Central memory CD8-positive, alpha-beta T cell (primary cell): Measurements from ENCODE around the gene ZNF195.
"Not testable (repeated sequence)": the region's sequence is repeated elsewhere in the genome, so short reads cannot be mapped to it uniquely, and the experiment has no call there.

Experiments
- ATAC-seq: fragments of 150-1000 bp; cut with Tn5 transposase; replicated peaks from 2 replicates; pipeline ENCODE4 v1.10.0; 2022; ENCODE audit warnings: mild to moderate bottlenecking, moderate FRiP score, moderate number of reproducible peaks; ENCODE audit not compliant: poor library complexity, severe bottlenecking; ENCODE audit errors: extremely low read depth
- DNase-seq, 2 donors: peaks; one replicate each; pipeline ENCODE4 v3.0.0; 2021; ENCODE audit warnings: low spot score in 2 of 2
- H3K27ac Mint-ChIP-seq: one replicate; pipeline ENCODE4 v1.8.0; 2022; ENCODE audit warnings: low read depth, mild to moderate bottlenecking, moderate library complexity, mixed read lengths
- H3K27me3 Mint-ChIP-seq: one replicate; pipeline ENCODE4 v1.8.0; 2022; ENCODE audit warnings: mixed read lengths
- H3K36me3 Mint-ChIP-seq: one replicate; pipeline ENCODE4 v1.8.0; 2022; ENCODE audit warnings: mild to moderate bottlenecking, moderate library complexity, mixed read lengths; ENCODE audit not compliant: insufficient read depth
- H3K4me1 Mint-ChIP-seq: one replicate; pipeline ENCODE4 v1.8.0; 2022; ENCODE audit warnings: mixed read lengths
- H3K4me3 Mint-ChIP-seq: one replicate; pipeline ENCODE4 v1.8.0; 2022; ENCODE audit warnings: mild to moderate bottlenecking, moderate library complexity, mixed read lengths
- H3K9me3 Mint-ChIP-seq: one replicate; pipeline ENCODE4 v1.8.0; 2022; ENCODE audit warnings: mixed read lengths

ZNF195 gene

DNA sequence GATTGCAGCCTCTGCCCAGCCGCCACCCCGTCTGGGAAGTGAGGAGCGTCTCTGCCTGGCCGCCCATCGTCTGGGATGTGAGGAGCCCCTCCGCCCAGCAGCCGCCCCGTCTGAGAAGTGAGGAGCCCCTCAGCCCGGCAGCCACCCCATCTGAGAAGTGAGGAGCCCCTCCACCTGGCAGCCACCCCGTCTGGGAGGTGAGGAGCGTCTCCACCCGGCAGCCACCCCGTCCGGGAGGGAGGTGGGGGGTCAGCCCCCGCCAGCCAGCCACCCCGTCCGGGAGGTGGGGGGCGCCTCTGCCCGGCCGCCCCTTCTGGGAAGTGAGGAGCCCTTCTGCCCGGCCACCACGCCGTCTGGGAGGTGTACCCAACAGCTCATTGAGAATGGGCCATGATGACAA lies 18.3 kb upstream of the ZNF195 start:
- DNase-seq, H3K36me3 Mint-ChIP-seq, H3K4me3 Mint-ChIP-seq, H3K4me1 Mint-ChIP-seq, H3K27ac Mint-ChIP-seq, ATAC-seq, H3K9me3 Mint-ChIP-seq: not testable (repeated sequence)
- peaks cover 26% of the 10 kb centered on the region for H3K27me3 Mint-ChIP-seq

DNA sequence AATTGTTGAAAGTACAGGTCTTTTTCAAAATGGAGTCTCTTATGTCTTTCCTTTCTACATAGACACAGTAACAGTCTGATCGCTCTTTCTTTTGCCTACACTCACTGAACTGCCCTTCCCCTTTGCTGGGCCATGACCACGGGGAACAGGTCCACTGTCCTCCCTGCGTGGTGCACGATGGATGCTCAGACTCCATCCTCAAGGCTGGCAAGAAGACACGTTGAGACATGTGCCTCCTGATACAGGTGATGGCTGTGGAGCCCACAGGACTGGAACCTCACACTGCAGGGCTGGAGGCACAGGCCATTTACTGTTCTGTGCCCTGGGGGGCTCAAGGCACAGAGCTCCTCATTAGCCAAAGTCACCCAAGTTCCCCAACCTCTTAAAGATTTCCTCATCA lies 16.5 kb upstream of the ZNF195 start:
- peaks cover 42% of the 10 kb centered on the region for H3K27me3 Mint-ChIP-seq
- not testable (repeated sequence) for H3K36me3 Mint-ChIP-seq, DNase-seq, H3K4me1 Mint-ChIP-seq, H3K9me3 Mint-ChIP-seq, ATAC-seq, H3K27ac Mint-ChIP-seq, H3K4me3 Mint-ChIP-seq

DNA sequence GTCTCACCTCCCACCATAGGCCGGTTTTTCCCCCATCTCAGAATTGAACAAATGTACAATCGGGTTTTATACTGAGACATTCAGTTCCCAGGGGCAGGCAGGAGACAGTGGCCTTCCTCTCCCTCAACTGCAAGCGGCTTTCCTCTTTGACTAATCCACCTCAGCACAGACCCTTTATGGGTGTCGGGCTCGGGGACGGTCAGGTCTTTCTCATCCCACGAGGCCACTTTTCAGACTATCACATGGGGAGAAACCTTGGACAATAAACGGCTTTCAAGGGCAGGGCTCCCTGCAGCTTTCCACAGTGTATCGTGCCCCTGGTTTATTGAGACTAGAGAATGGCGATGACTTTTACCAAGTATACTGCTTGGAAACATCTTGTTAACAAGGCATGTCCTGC lies 16.0 kb upstream of the ZNF195 start:
- H3K4me1 Mint-ChIP-seq, H3K9me3 Mint-ChIP-seq, DNase-seq, H3K36me3 Mint-ChIP-seq, ATAC-seq, H3K27ac Mint-ChIP-seq, H3K4me3 Mint-ChIP-seq: not testable (repeated sequence)
- H3K27me3 Mint-ChIP-seq, result peaks cover 44% of the 10 kb centered on the region

DNA sequence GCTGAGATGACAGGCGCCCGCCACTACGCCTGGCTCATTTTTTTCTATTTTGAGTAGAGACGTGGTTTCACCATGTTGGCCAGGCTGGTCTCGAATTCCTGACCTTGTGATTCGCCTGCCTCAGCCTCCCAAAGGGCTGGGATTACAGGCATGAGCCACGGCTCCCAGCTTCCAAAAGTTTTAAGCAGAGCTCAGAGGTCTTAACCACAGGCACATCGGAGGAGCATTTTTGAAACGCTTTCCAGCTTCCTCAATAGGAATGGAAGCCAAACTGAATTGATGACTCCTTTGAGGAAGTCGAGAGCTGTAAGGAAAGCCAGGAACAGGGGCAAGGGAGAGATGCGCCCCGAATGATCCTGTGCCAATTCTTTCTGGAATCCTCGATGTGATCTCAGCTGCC lies 14.5 kb upstream of the ZNF195 start:
- DNase-seq, H3K36me3 Mint-ChIP-seq, ATAC-seq, H3K4me1 Mint-ChIP-seq, H3K27ac Mint-ChIP-seq, H3K4me3 Mint-ChIP-seq, H3K9me3 Mint-ChIP-seq: not testable (repeated sequence)
- H3K27me3 Mint-ChIP-seq, result peaks cover 44% of the 10 kb centered on the region

DNA sequence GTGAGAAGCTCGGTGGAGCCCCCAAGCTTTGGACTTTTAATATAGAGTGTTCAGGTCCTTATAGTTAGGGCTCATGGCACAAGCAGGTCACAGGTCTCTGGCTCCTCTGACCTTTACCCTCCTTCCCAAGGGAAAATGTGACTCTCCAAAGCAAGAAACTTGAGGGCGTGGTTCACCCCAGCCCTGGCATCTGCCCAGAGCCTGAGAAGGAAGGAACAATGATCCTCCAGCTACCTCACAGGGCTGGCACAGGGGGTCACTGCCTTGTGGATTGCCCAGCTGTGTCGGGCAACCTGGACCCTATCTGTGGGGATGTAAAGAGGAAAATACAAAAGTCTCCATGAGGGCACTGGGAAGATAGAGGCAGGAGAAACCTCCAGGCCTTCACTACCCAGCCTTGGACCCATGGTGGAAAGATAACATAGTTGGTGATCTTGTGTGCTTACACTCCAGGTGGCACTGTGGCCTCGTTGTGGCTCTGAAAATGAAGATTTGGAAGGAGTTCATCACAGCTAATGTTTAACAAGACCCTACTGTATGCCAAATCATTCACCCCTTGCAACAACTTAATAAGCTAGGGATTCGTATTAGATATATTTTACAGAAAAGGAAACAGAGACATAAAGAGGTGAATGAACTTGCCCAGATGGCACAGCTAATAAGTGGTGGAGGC lies 3.8 kb upstream of the ZNF195 start:
- no peak for ATAC-seq
- H3K4me1 Mint-ChIP-seq, result peaks cover 14% of the 10 kb centered on the region
- peaks cover 4% of the 10 kb centered on the region for H3K36me3 Mint-ChIP-seq
- DNase-seq, result no peak
- H3K9me3 Mint-ChIP-seq, result no peaks in the 10 kb centered on the region
- H3K27me3 Mint-ChIP-seq, result peaks cover 30% of the 10 kb centered on the region
- H3K4me3 Mint-ChIP-seq, result no peak overlapping the region
- no peak overlapping the region for H3K27ac Mint-ChIP-seq

DNA sequence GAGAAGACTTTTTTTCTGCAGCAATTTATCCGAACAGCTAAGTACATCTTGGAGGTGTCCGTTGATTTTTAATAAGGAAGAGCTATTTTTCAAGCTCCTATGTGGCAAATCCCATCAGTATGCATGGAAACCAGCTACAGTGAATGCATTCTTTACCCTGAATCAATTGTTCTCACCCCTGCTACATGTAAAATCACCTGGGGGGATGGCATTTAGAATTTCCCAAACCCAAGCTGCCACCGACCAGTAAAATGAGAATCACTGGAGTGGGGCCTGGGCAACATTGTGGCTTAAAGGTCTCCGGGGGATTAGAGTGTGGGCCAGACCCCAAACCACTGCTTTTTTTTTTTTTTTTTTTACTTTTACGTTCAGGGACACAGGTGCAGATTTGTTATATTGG lies 2.8 kb upstream of the ZNF195 start:
- no peaks in the 10 kb centered on the region for H3K9me3 Mint-ChIP-seq

DNA sequence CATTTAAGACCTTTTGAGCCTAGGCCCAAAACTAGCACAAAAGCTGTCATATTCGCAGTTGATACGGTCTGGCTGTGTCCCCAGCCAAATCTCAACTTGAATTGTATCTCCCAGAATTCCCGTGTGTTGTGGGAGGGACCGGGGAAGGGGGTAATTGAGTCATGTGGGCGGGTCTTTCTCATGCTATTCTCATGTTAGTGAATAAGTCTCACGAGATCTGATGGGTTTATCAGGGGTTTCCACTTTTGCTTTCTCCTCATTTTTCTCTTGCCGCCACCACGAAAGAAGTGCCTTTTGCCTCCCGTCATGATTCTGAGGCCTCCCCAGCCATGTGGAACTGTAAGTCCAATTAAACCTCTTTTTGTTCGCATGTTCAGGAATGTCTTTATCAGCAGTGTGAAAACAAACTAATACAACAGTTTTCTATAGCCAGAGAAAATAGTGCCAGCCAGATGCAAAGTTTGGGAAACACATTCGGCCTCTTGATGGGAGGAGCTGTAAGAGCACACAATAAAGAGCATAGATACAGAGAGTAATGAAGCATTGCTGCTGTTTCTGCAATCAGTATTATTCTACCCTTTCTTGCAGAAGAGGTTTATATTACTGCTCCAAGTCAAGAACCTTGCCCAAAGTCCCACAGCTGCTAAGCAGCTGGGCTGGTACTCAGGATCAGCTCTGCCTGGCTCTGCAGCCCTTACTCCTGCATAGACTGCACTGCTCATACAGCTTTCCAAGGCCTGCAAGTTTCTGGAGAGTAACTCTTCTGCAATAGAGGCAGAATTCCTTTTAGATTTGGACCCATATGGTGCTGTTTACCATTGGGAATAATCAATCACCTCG lies 2.0 kb upstream of the ZNF195 start:
- DNase-seq, result no peak
- Mint-ChIP-seq H3K27me3 (peaks cover 19% of the 10 kb centered on the region), H3K27ac (no peak overlapping the region), H3K4me1 (peaks cover 31% of the 10 kb centered on the region), H3K9me3 (no peaks in the 10 kb centered on the region), H3K4me3 (no peak overlapping the region), H3K36me3 (peaks cover 6% of the 10 kb centered on the region)
- no peak for ATAC-seq

More for the DNA sequence above, 2.8 kb upstream of the ZNF195 start:
- no peak overlapping the region for H3K27ac Mint-ChIP-seq
- H3K4me1 Mint-ChIP-seq, result peaks cover 22% of the 10 kb centered on the region
- no peak for DNase-seq
- no peak for ATAC-seq
- peaks cover 6% of the 10 kb centered on the region for H3K36me3 Mint-ChIP-seq
- no peak overlapping the region for H3K4me3 Mint-ChIP-seq
- peaks cover 28% of the 10 kb centered on the region for H3K27me3 Mint-ChIP-seq

DNA sequence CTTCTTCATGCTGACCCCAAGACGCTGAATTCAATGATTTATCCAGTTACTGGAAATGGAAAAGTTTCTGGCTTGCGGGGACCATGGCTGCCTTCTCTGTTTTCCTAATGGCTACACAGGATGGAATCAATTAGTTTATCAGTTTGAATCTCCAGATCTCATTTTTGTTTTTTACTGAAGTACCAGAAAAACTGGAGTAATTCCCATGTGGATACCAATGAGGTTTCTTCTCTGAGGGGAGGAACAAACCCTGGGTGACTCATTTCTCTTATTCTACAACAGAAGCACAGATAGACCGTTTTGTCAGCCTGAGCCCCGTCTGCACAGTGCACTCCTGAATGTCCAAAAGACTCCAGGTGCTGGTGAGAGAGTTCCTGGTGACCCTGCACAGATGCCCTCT lies 3.4 kb downstream of the ZNF195 start:
- no peaks in the 10 kb centered on the region for H3K27me3 Mint-ChIP-seq
- H3K27ac Mint-ChIP-seq, result peak overlapping the region; percentile 74
- peaks cover 53% of the 10 kb centered on the region for H3K4me1 Mint-ChIP-seq
- H3K36me3 Mint-ChIP-seq, result peaks cover 28% of the 10 kb centered on the region
- DNase-seq (no peak), ATAC-seq (no peak)
- no peak overlapping the region for H3K4me3 Mint-ChIP-seq
- no peaks in the 10 kb centered on the region for H3K9me3 Mint-ChIP-seq

DNA sequence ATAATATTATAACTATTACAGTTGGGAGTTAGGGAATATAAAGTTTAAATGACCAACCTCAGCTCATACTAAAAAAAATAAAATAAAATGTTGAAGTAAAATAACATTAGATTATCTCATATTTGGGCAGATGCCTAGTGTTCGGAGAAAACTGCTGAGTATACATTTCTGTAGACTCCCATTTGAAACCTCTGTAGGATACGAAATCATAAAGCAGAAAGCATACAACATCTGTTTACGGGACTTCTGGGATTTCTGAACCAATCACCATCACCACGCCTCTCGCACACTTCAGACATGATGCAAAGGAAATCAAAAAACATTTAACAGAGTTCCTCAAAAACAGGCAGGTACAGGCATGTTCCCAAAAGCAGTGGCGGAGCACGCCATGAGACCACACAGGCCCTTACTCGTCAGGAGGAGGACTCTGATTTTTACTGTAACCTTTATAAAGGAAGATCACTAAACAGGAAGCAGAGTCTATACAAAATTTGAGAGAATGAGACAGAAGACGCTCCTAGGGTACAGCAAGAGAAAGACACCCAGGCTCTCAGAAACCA lies 8.6 kb downstream of the ZNF195 start:
- no peak overlapping the region for H3K27ac Mint-ChIP-seq
- no peak for DNase-seq
- no peak for ATAC-seq
- no peak overlapping the region for H3K4me3 Mint-ChIP-seq
- peaks cover 18% of the 10 kb centered on the region for H3K4me1 Mint-ChIP-seq
- H3K9me3 Mint-ChIP-seq, result no peaks in the 10 kb centered on the region
- no peaks in the 10 kb centered on the region for H3K27me3 Mint-ChIP-seq
- H3K36me3 Mint-ChIP-seq, result peaks cover 51% of the 10 kb centered on the region

DNA sequence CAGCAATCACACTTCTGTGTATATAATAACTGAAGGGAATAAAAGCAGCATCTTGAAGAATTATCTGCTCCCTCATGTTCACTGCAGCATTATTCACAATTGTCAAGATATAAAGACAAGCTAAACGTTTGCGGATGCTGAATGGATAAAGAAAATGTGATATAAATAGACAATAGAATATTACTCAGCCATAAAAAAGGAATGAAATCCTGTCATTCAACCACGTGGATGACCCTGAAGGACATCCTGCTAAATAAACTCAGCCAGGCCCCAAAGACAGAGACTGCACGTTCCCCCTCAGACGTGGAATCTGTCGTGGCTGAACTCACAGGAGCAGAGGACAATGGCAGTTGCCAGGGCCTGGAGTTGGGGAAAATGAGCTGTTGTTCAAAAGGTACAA lies 9.6 kb downstream of the ZNF195 start:
- Mint-ChIP-seq H3K4me1 (peaks cover 14% of the 10 kb centered on the region), H3K4me3 (no peak overlapping the region), H3K36me3 (peaks cover 57% of the 10 kb centered on the region), H3K27ac (no peak overlapping the region), H3K9me3 (peaks cover 9% of the 10 kb centered on the region), H3K27me3 (no peaks in the 10 kb centered on the region)
- ATAC-seq, result no peak
- DNase-seq, result no peak

DNA sequence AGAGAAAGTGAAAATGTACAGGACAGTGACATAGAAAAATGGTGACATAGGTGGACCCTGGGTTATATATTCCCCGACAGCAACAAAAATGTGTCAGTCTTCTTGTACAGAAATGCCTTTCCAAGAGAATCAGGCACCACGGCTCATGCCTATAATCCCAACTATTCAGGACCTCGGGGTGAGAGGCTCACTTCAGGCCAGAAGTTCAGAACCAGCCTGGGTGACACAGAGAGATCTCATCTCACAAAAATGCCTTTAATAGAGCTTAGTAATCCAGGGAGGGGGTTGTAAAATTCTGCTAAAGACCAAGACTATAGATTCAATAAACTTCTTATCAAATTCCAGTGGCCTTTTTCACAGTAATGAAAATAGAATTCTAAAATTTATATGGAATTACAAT lies 10.7 kb downstream of the ZNF195 start:
- DNase-seq (no peak), ATAC-seq (no peak)
- Mint-ChIP-seq H3K27ac (no peak overlapping the region), H3K4me3 (no peak overlapping the region), H3K4me1 (peaks cover 2% of the 10 kb centered on the region), H3K9me3 (peaks cover 19% of the 10 kb centered on the region), H3K27me3 (no peaks in the 10 kb centered on the region), H3K36me3 (peaks cover 62% of the 10 kb centered on the region)

DNA sequence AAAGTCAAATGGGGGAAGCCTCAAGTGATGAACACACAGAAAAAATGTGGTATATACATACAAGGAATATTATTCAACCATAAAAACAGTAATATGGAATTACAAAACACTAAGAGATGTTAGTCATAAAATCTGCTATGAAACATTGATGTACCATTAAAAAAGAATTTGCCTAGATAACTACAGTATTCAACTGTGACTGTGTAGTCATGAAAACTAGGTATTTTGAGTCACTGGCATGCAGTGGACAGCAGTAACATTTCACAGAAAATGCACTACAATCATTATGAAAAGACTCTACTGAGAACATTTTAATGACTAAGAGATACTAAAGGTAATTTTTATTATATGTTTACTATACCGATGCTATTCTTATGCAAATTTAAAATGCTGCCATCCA lies 11.7 kb downstream of the ZNF195 start:
- Mint-ChIP-seq H3K27ac (no peak overlapping the region), H3K27me3 (no peaks in the 10 kb centered on the region), H3K4me3 (no peak overlapping the region), H3K36me3 (peaks cover 68% of the 10 kb centered on the region), H3K4me1 (no peaks in the 10 kb centered on the region), H3K9me3 (peaks cover 28% of the 10 kb centered on the region)
- DNase-seq (no peak), ATAC-seq (no peak)
